Esophagus squamous epithelium (tissue), 5 donors: Measurements from ENCODE around the gene FBXO41. TPM values are rescaled to one million over a fixed set of nuclear protein-coding genes. Genes with fewer than 3 reads are reported as not detected.

Experiments used
- DNase-seq: peaks from one replicate; lab custom pipeline; 2025; lab: John Stamatoyannopoulos, UW
- H3K27ac ChIP-seq, 4 donors: fragments of 200-600 bp; sonication (generic); one replicate each; pipeline ENCODE4 v1.5.1; 2016 to 2019; ENCODE audit warnings: mild to moderate bottlenecking in 1 of 4
- H3K27me3 ChIP-seq, 4 donors: fragments of 200-600 bp; sonication (generic); 1 replicate in 3 of 4; 2 replicates in 1 of 4; pipeline versions ENCODE4 v1.5.1 to v1.6.0; 2017 to 2021; ENCODE audit warnings: antibody characterized with exemption in 1 of 4
- H3K36me3 ChIP-seq, 3 donors: fragments of 200-600 bp; sonication (generic); one replicate each; pipeline ENCODE4 v1.5.1; 2016 to 2019
- H3K4me1 ChIP-seq, 3 donors: fragments of 200-600 bp; sonication (generic); one replicate each; pipeline ENCODE4 v1.5.1; 2017 to 2019
- H3K4me3 ChIP-seq, 4 donors: fragments of 200-600 bp; sonication (generic); 1 replicate in 3 of 4; 2 replicates in 1 of 4; pipeline ENCODE4 v1.5.1; 2016 to 2019; ENCODE audit warnings: mild to moderate bottlenecking in 2 of 4, moderate library complexity in 1 of 4
- H3K9me3 ChIP-seq, 3 donors: fragments of 200-600 bp; sonication (generic); one replicate each; pipeline ENCODE4 v1.5.1; 2016 to 2019
- CTCF ChIP-seq, 6 experiments: fragments of 450-650 bp in 4 of 6; fragments of 200-600 bp in 2 of 6; sonication (generic) in 2 of 6; IDR thresholded peaks; one replicate each; pipeline ENCODE4 v1.5.1; 2016 to 2019; ENCODE audit warnings: antibody characterized with exemption in 6 of 6, mild to moderate bottlenecking in 4 of 6, moderate library complexity in 4 of 6
- POLR2A ChIP-seq, 4 donors: fragments of 450-650 bp; IDR thresholded peaks; one replicate each; pipeline ENCODE4 v1.6.1; 2017; ENCODE audit warnings: antibody characterized with exemption in 4 of 4, mild to moderate bottlenecking in 4 of 4, moderate library complexity in 3 of 4
- WGBS, 2 donors: methylation state at CpG; one replicate each; pipeline ENCODE4 v1.1.5; 2018; 5-methylcytosine and 5-hydroxymethylcytosine counted together
- intact Hi-C: fragments of 100-400 bp; cut with DNase I; formaldehyde crosslinking; loops from one replicate; pipeline ENCODE4 v1.15.0; 2022
- total RNA-seq, 4 donors: library from RNA; depleted of rRNA; stranded (reverse); fragments of >200 nt; gene quantifications; one replicate each; pipeline ENCODE4 v1.1.0, GENCODE V29; 2016
- donor health status: DM: yes; HTN: yes; CAD: no.

The FBXO41 gene
- total RNA-seq, 4 donors from 2014 or later, result 1.1 to 2.3 (median 1.3) TPM

GRCh38 chr2:73297151-73297559 lies 12.9 kb upstream of the FBXO41 start:
- no peak for TF ChIP-seq CTCF (IDR thresholded peaks at IDR 0.05)
- TF ChIP-seq POLR2A (IDR thresholded peaks at IDR 0.05), result no peak
- Histone ChIP-seq H3K9me3 (no peaks in the 10 kb centered on the region), H3K36me3 (no peaks in the 10 kb centered on the region), H3K27ac (no peak overlapping the region), H3K4me3 (no peak overlapping the region), H3K4me1 (peaks cover 1 to 19% (median 13%) of the 10 kb centered on the region in 3 donors), H3K27me3 (peaks cover 14 to 90% (median 16%) of the 10 kb centered on the region in 4 donors)
- intact Hi-C loops, result no loop called here
- WGBS, 2 donors, result 4 to 12% methylated on average over 2 of the region's 2 CpGs
- no peak for DNase-seq

GRCh38 chr2:73295751-73296400 lies 11.6 kb upstream of the FBXO41 start:
- 0 to 17% methylated on average over 1 to 4 of the region's 5 CpGs for WGBS, 2 donors
- no peak for DNase-seq
- TF ChIP-seq CTCF (IDR thresholded peaks at IDR 0.05) (no peak), POLR2A (IDR thresholded peaks at IDR 0.05) (no peak)
- H3K4me3 ChIP-seq, result no peak overlapping the region
- intact Hi-C loops, result no loop called here
- no peaks in the 10 kb centered on the region for H3K36me3 ChIP-seq
- H3K4me1 ChIP-seq, result peaks cover 12 to 32% (median 23%) of the 10 kb centered on the region in 3 donors
- H3K9me3 ChIP-seq, result no peaks in the 10 kb centered on the region
- peaks cover 19 to 96% (median 23%) of the 10 kb centered on the region in 4 donors for H3K27me3 ChIP-seq
- no peak overlapping the region for H3K27ac ChIP-seq

GRCh38 chr2:73294239-73294638 lies 10.0 kb upstream of the FBXO41 start:
- intact Hi-C loops, result no loop called here
- Histone ChIP-seq H3K9me3 (no peaks in the 10 kb centered on the region), H3K4me3 (no peak overlapping the region), H3K36me3 (no peaks in the 10 kb centered on the region), H3K4me1 (peaks cover 12 to 32% (median 23%) of the 10 kb centered on the region in 3 donors), H3K27me3 (peaks cover 19 to 96% (median 24%) of the 10 kb centered on the region in 4 donors), H3K27ac (no peak overlapping the region)
- no peak for DNase-seq
- 82 to 87% methylated on average over 2 of the region's 2 CpGs for WGBS, 2 donors
- TF ChIP-seq POLR2A (IDR thresholded peaks at IDR 0.05) (no peak), CTCF (IDR thresholded peaks at IDR 0.05) (no peak)

GRCh38 chr2:73293534-73294171 lies 9.4 kb upstream of the FBXO41 start, which contains the start of gene EGR4:
TSS of gene EGR4 (minus strand) at chr2:73293548. CDS start at chr2:73293317, 231 bp downstream.
- Histone ChIP-seq H3K27ac (no peak within 1 kb of the TSS), H3K4me3 (peak within 1 kb of the TSS; percentile 30 to 66 (median 44)), H3K4me1 (peaks cover 12 to 32% (median 23%) of the 10 kb centered on the region in 3 donors), H3K9me3 (no peaks in the 10 kb centered on the region), H3K27me3 (peaks cover 19 to 96% (median 24%) of the 10 kb centered on the region in 4 donors), H3K36me3 (no peaks in the 10 kb centered on the region)
- 6 to 12% methylated on average over 3 to 5 of the region's 45 CpGs for WGBS, 2 donors
- TF ChIP-seq CTCF (IDR thresholded peaks at IDR 0.05) (peak in 1 of 6 experiments; percentile 10), POLR2A (IDR thresholded peaks at IDR 0.05) (no peak)
- no peak for DNase-seq
- intact Hi-C loops, result no loop called here
